ENCODE measurements around the gene ATP6AP2. TPM values are rescaled to one million over a fixed set of nuclear protein-coding genes. Genes with fewer than 3 reads are reported as not detected.

Gene ATP6AP2
- polyA plus RNA-seq, 1 experiment, result 297 TPM

GRCh38 chrX:40652664-40653063 lies 71.9 kb downstream of the ATP6AP2 start:
- CTCF ChIA-PET, result interaction anchor here (1.1 to 3.7 kb wide), 4 partner anchors 10 to 272 kb away, joined by 3 to 25 read pairs (median 4); no protein-coding TSS in a partner anchor
- TF ChIP-seq, protein P1, sequence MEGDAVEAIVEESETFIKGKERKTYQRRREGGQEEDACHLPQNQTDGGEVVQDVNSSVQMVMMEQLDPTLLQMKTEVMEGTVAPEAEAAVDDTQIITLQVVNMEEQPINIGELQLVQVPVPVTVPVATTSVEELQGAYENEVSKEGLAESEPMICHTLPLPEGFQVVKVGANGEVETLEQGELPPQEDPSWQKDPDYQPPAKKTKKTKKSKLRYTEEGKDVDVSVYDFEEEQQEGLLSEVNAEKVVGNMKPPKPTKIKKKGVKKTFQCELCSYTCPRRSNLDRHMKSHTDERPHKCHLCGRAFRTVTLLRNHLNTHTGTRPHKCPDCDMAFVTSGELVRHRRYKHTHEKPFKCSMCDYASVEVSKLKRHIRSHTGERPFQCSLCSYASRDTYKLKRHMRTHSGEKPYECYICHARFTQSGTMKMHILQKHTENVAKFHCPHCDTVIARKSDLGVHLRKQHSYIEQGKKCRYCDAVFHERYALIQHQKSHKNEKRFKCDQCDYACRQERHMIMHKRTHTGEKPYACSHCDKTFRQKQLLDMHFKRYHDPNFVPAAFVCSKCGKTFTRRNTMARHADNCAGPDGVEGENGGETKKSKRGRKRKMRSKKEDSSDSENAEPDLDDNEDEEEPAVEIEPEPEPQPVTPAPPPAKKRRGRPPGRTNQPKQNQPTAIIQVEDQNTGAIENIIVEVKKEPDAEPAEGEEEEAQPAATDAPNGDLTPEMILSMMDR (IDR thresholded peaks at IDR 0.05; ENCODE audit: insufficient read depth, low read depth, low read length), result no peak
- POLR2A ChIA-PET, result no interaction called here
- H3K36me3 ChIP-seq (ENCODE audit: control insufficient read depth, insufficient read depth, low read length), result no peaks in the 10 kb centered on the region
- no peak for DNase-seq (ENCODE audit: low read depth)
- H3K4me3 ChIP-seq (ENCODE audit: low read depth, low read length), result no peak overlapping the region
- no peaks in the 10 kb centered on the region for H3K27me3 ChIP-seq (ENCODE audit: control insufficient read depth, insufficient read depth, low read length)

- Histone ChIP-seq H3K27me3 (ENCODE audit: control insufficient read depth, insufficient read depth, low read length) (no peaks in the 10 kb centered on the region), H3K36me3 (ENCODE audit: control insufficient read depth, insufficient read depth, low read length) (no peaks in the 10 kb centered on the region), H3K4me3 (ENCODE audit: low read depth, low read length) (no peak overlapping the region)
- ChIA-PET CTCF (interaction anchor here (3.7 kb wide), 1 partner anchor 140 kb away, joined by 25 read pairs; no protein-coding TSS in a partner anchor), POLR2A (no interaction called here)
- TF ChIP-seq, protein P1 (IDR thresholded peaks at IDR 0.05; ENCODE audit: insufficient read depth, low read depth, low read length), result no peak
- no peak for DNase-seq (ENCODE audit: low read depth)
Observed at GRCh38 chrX:40653535-40653934, 72.8 kb downstream of the ATP6AP2 start.

Small RNA genes lying within 50 kb of the gene (small RNA-seq; reads per million reads assigned to genes)
- not detected for gene RNU7-164P (ENCODE audit: insufficient read length, low read depth, low replicate concordance)

Other genes starting within 250 kb of the ATP6AP2 start
- not detected in 2 replicates for gene MPC1L, start 42.5 kb downstream of the ATP6AP2 start, polyA plus RNA-seq (2011; rRNA removed)
- gene CXorf38, start 66.6 kb downstream of the ATP6AP2 start, polyA plus RNA-seq (2011; rRNA removed), result 6.2 and 8.1 TPM in 2 replicates
- 25.9 and 37.0 TPM in 2 replicates for gene MED14, start 154.6 kb downstream of the ATP6AP2 start, polyA plus RNA-seq (2011; rRNA removed)